H1 (cell line): ENCODE results near the gene EFHB. TPM values are rescaled to one million over a fixed set of nuclear protein-coding genes. Genes with fewer than 3 reads are reported as not detected.

Experiments used
- BCL11A ChIP-seq, 2 experiments: IDR thresholded peaks; one replicate each; pipeline ENCODE4 v1.6.1; 2011; ENCODE audit warnings: low read depth in 2 of 2, low read length in 2 of 2, mild to moderate bottlenecking in 2 of 2
- CBX8 ChIP-seq: fragments of 300-800, 300-1000 bp; sonication (generic); IDR thresholded peaks from 2 replicates; pipeline ENCODE4 v1.7.1; 2016; ENCODE audit warnings: low read depth, low read length, borderline replicate concordance
- CTBP2 ChIP-seq: IDR thresholded peaks from 2 replicates; pipeline ENCODE4 v1.7.0; 2011; ENCODE audit warnings: borderline replicate concordance, mild to moderate bottlenecking, moderate library complexity, mixed read lengths, low read length; ENCODE audit not compliant: insufficient read depth, insufficient read length
- CTCF ChIP-seq, 3 experiments: IDR thresholded peaks; 1 replicate in 2 of 3; 2 replicates in 1 of 3; pipeline versions ENCODE4 v1.5.1 to v1.6.1; 2011; ENCODE audit warnings: low read length in 3 of 3, mild to moderate bottlenecking in 3 of 3, inconsistent platforms in 2 of 3, low read depth in 1 of 3, moderate library complexity in 1 of 3; ENCODE audit not compliant: insufficient read depth in 1 of 3; ENCODE audit errors: control extremely low read depth in 1 of 3
- JUN ChIP-seq: IDR thresholded peaks from 2 replicates; pipeline ENCODE4 v1.6.1; 2011; ENCODE audit warnings: low read depth, mild to moderate bottlenecking, improper control_type of control experiment, low read length
- POLR2AphosphoS5 ChIP-seq: IDR thresholded peaks from 2 replicates; pipeline ENCODE4 v1.6.1; 2011; ENCODE audit warnings: low read depth, low read length
- polyA plus RNA-seq, 7 experiments: library from polyadenylated mRNA; depleted of rRNA in 3 of 7; stranded (reverse) in 5 of 7; unstranded in 2 of 7; fragments of >200 nt in 5 of 7; fragments of 200-250 nt in 2 of 7; gene quantifications; 1 replicate in 5 of 7; 2 replicates in 1 of 7; 4 replicates in 1 of 7; pipeline versions ENCODE4 v1.2.1 to v1.2.3, GENCODE V29; 2011 to 2013; ENCODE audit warnings: missing spikeins in 2 of 7, mixed read lengths in 2 of 7
- total RNA-seq: library from RNA; stranded (reverse); fragmentation: NEBNext Ultra II Directional; extraction: Animal tissue kit (Norgen Biotek cat#: 25700); gene quantifications from 2 replicates; pipeline ENCODE4 v1.2.1, GENCODE V29; 2021

Gene EFHB
- total and polyA plus RNA-seq, 2 of the 8 experiments (the other 6 are each of a cell fraction or from before 2014, with no cell fraction given): 0.12 to 1.3 TPM

DNA sequence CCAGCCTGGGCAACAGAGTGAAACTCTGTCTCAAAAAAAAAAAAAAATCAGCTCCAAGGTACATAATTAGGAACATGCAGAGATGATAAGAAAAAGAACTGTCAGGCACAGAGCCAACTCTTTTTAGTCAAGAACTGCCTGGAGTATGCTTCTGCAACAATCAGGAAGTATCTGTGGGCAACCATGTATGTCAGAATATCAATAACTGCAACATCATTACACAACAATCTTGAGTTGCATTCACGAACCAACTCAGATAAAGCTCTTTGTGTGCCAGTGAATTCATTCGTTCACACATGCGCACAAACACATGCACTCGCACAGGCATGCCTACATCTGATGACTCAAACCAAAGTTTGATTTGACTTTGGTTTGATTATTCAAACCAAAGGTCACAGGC is 32.1 kb downstream of the EFHB start (continued):
- no peak for TF ChIP-seq JUN
- no peak for TF ChIP-seq CBX8
- TF ChIP-seq POLR2AphosphoS5: no peak
- no peak for TF ChIP-seq CTCF (IDR thresholded peaks at IDR 0.05; ENCODE audit: control extremely low read depth in 1 of 3, insufficient read depth in 1 of 3, low read depth in 1 of 3, low read length in 3 of 3)
- TF ChIP-seq BCL11A (IDR thresholded peaks at IDR 0.05; ENCODE audit: low read depth in 2 of 2, low read length in 2 of 2): no peak
- TF ChIP-seq CTBP2: no peak
